D341Med (cell line): Measurements from ENCODE around the gene RASAL3.
A peak's percentile ranks its signal among the peaks of the same experiment; 100 is the strongest.
"Not testable (repeated sequence)": the region's sequence is repeated elsewhere in the genome, so short reads cannot be mapped to it uniquely, and the experiment has no call there.

Experiments used
- DNase-seq: peaks from one replicate; pipeline ENCODE4 v3.0.0; 2012; ENCODE audit warnings: low spot score

RASAL3 gene

DNA sequence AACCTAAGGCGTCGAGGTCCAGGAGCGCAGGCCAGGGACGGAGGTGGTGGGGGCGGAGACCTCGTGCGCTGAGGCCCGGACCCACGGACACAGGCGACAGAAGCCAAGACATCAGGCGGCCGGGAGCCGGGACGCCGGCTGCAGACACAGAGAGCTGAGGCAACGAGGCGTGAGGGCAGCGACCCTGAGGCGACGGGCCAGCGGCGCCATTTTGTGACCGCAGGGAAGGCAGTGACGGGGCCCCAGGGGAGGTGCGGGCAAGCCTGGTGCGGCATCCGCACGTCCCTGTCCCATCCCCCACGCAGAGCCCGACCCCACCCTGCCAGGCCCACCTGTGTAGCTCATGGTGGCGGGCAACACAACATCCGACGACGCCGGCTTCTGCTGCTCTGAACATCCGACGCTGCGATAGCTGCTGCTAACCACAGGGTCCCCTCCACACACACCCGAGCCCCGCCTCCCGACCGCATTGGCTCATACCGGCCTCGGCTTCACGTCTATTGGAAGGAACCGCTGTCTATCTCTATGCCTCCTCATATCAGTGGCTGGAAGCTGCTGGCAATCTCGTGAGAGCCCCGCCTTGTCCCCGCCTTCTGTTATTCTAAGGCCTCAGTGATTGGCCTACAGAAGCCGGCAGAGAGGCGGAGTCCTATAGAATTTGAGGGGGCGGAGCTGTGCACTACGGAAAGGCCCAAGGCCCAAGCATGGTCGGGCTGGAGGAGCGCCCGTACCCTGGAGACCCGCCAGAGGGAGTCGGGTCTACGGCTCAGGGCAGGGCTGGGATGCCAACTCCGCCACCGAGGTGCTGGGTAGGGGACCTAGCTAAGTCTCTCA lies 45.5 kb downstream of the RASAL3 start, which contains the start of gene AKAP8L:
Gene AKAP8L (minus strand): TSS at position 410 of the 834 bp plus-strand sequence. CDS start 65 bp downstream, at position 345.
- peak; percentile 95 for DNase-seq

DNA sequence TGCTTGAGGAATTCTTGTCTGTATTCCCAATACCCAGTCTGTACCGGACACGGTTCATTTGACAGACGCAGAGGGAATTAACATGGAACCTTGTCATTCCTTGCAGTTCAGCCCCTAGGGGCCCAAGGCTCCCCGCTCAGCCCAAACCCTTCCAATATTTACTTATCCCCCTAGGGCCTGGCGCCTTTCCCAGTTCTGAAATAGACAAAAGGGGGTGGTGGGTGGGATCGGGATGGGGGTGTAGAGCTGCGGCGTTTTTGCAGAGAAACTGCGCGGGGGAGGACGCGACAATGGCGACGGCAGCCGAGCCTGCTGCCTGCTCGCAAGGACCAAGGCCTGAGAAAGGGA lies 46.1 kb downstream of the RASAL3 start:
- peak; percentile 72 for DNase-seq

GRCh38 chr19:15417699-15418098 lies 46.6 kb downstream of the RASAL3 start:
- DNase-seq, result no peak

- DNase-seq, result peak; percentile 24
Measured at GRCh38 chr19:15412832-15413231, 51.5 kb downstream of the RASAL3 start.

DNA sequence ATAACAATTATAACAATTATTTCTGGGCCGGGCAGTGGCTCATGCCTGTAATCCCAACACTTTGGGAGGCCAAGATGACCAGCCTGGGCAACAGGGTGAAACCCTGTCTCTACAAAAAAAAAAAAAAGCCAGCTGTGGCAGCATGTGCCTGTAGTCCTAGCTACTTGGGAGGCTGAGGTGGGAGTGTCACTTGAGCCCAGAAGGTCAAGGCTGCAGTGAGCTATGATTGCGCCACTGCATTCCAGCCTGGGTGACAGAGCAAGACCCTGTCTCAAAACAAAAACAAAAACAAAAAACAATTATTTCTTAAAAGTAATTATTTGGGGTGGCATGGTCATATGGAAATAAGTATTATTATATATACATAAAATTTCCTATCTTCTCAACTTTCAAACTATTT lies 53.0 kb downstream of the RASAL3 start:
- not testable (repeated sequence) for DNase-seq

- DNase-seq, result no peak
Measured at GRCh38 chr19:15404780-15405211, 59.5 kb downstream of the RASAL3 start.

- peak; percentile 26 for DNase-seq
Measured at GRCh38 chr19:15404097-15404779, 60.1 kb downstream of the RASAL3 start.

- DNase-seq, result no peak
Measured at GRCh38 chr19:15403151-15403531, 61.2 kb downstream of the RASAL3 start.

DNA sequence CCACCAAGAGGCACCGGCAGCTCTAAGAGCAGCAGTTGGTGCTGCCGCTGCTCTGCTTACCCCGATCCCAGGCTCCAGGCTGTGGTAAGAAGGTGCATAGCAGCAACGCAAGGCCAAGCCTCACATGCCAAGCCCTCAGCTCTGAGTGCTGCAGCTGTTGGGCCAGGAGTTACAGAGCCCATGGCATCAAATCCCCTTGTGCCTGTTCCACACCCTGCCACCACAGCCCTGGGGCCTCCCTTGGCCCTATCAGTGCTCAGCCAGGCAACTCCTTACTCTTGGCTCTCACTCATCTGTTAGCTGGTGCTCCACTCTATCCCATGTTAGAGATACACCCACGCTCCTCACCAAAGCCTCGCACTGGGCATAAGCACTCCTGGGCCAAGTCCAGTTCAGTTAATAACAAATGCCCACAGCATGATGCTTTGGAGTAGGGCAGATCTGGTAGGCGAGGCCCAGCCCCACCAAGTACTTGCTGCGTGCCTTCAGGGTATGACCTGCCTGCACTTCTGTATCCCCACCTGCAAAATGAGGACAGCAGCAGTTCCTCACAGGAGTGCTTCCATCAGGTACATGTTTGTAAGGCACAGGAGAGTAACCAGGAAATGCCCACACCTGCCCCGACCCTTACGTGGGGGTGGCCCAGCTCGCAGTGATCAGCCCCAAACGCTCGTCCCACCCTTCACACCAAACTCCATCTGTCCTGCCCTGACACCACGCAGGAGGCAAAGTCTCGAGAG lies 61.8 kb downstream of the RASAL3 start:
- DNase-seq, result no peak
